Measurements from ENCODE around the gene ETS1.

Gene ETS1

GRCh38 chr11:128484172-128484571 is 103.2 kb downstream of the ETS1 start:
- DNase-seq (ENCODE audit: low read depth in 2 of 2) = no peak

DNA sequence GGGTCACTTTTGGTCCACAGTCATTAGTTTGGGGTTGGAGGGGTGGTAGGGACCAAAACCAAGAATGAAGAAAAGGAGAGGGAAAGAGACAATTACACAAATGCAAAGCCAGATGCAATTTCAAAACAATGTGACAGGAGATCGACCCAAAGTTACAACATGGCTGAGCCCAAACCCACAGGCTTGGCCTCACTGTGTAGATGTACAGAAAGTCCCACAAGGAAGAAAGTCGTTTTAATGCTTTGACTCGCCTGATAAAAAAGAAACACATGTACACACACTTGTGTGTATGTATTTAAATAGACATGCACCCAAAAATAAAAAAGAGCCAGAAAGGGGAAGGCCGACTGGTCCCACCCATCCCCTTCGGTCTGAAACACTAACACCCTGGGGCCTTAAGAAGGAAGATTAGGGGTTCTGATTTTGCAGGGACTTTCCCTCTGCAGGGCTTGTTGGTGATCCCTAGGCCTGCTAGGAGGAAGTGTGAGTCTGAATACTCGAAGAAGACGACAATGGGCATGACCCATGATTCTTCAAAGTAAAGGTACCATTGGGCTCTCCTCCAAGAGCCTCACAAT is 104.1 kb downstream of the ETS1 start:
- DNase-seq (ENCODE audit: low read depth in 2 of 2) = no peak

DNA sequence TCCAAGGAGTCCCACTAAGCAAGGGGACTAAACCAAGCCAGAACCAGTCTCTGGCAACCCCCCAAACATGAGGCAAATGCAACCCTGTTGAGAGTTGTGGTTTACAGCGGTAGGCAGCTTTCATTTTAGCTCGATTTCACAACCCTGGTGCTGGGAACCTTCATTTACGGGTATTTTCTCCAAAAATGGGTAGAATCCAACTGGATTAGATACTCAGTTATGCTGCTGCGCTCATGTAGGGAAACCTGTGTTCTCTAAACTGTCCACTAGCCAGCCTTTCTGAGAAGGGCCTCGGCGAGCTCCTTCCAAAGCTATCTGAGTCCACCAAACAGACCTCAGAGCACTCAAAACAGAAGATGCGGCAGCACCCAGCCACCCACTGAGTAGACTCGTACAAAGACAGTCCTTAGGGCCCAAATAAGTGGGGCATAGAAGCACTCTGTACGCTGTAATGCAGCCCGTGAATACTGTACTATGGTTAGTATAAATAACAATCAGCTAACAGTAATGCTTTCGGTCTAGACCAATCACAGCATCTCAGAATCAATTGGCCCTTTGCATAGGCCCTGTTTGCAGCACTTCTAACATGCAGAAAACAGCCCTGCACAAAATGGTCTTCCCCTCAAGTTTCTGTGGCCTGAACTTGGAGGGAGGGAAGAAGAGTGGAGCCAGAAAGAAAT is 104.7 kb downstream of the ETS1 start:
- DNase-seq (ENCODE audit: low read depth in 2 of 2) = no peak

- no peak for DNase-seq (ENCODE audit: low read depth in 2 of 2)
Measured at GRCh38 chr11:128482092-128482491, 105.3 kb downstream of the ETS1 start.

GRCh38 chr11:128481135-128481534 is 106.2 kb downstream of the ETS1 start:
- DNase-seq (ENCODE audit: low read depth in 2 of 2) = no peak

DNA sequence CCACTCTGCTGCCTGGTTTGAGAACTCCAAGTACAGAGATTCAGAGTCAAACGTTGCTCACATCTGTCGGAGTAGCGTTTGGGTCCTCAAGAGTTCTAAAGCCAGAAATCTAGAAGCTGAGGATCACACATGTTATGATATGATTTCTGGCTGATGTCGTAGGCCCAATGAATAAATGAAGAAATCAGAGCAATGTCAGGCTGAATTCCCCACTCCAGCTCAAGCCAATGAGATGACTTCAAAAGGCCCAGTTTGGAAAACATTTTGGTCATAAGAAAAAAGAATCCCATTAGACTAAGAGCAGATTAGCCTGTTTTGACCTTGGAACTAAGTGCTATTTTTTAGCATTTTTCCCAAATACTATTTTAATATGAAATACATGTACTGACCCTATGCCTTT is 106.7 kb downstream of the ETS1 start:
- no peak for DNase-seq (ENCODE audit: low read depth in 2 of 2)

DNA sequence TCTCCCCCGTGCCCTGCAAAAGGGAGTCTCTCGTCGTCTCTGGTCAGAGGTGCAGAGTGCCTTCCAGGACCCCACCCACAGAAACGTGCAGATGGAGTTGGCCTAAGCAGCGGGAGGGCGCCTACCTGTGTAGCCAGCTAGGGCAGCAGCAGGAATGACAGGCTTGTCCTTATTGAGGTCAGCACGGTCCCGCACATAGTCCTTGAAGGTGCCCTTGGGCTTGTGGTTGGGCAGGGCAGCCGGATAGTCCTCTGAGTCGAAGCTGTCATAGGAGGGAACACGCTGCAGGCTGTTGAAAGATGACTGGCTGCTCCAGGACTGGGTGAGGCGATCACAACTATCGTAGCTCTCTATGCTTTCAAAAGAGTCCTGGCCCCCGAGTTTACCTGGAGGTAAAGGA is 107.3 kb downstream of the ETS1 start:
- DNase-seq (ENCODE audit: low read depth in 2 of 2) = no peak

GRCh38 chr11:128479144-128479543 is 108.2 kb downstream of the ETS1 start:
- DNase-seq (ENCODE audit: low read depth in 2 of 2) = no peak

GRCh38 chr11:128478305-128478704 is 109.1 kb downstream of the ETS1 start:
- DNase-seq (ENCODE audit: low read depth in 2 of 2) = no peak

- no peak for DNase-seq (ENCODE audit: low read depth in 2 of 2)
Measured at GRCh38 chr11:128477811-128478210, 109.5 kb downstream of the ETS1 start.

- no peak for DNase-seq (ENCODE audit: low read depth in 2 of 2)
Measured at GRCh38 chr11:128477278-128477677, 110.1 kb downstream of the ETS1 start.

DNA sequence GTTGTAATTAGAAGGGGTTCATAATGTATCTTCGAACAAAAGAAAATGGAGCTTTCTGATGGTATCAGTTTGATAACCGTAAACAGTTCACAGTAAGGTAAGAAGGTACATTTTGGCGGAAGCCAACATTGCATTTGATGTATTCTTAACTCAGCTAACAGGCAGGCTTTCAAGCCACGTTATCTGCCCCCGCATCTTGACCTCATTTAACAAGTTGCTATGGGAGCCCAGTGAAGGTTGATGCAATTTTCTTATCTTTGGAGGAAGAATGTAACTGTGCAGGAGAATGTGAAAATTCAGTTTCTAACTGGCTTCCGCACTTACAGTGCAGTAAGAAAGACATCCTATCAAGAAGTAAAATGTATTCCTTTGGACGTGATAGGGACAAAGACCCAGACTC is 110.6 kb downstream of the ETS1 start:
- DNase-seq (ENCODE audit: low read depth in 2 of 2) = no peak

- DNase-seq (ENCODE audit: low read depth in 2 of 2) = no peak
Measured at GRCh38 chr11:128476049-128476448, 111.3 kb downstream of the ETS1 start.

DNA sequence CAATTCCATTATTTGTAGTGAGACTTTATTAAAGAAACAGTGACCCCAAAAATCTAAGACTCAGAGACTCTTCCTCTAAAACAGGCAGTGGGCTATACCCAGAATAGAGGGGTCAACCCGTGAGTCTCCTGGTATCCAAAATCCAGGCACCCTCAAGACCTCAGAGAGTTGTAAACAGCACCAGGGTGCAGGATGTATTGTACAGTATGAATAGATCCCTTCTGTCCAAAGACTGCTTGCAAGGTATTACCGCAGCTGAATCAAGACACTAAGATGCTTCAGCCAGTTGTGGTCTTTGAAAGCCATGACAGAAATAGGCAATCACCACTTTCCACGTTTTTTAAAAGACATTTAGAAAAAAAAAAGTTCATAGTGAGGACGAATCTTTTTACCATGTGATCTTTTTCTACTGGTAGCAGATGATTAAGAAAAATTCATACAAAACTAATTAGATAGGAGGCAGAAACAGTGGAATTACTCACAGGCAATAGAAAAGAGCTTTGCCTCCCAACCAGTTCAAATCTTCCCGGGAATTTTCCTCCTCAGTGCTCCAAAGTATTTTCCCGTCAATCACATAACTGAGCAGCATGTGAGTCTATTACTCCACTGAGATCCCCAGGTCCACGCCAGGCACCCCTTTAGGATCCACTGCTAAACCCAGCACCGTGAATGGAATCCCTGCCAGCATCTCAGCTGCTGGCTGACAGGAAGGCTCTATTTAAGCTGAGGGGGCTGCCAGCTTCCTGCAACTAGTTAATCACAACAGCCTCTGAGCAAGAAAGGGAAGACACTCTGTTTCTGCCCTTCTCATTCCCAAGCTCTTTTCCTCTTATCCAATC is 113.1 kb downstream of the ETS1 start:
- DNase-seq (ENCODE audit: low read depth in 2 of 2) = no peak

DNA sequence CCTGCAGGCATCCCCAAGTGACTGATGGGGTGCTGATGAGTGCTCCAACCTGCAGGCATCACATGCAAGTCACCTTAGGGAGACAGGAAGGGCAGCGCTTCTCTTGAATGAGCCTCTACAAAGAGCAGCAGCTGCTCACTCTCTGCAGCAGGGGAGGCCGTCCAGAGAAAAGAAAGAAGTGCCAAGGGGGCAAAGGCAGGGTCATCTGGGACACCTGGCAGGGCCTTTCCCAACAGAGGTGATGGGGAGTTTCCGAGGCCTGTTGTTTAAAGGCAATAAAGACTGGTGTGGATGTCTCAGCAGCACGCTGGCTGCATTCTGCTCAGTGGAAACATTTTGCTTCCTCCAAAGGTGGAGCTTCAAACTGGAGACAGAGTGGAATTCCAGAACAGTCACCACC is 113.7 kb downstream of the ETS1 start:
- no peak for DNase-seq (ENCODE audit: low read depth in 2 of 2)

- DNase-seq (ENCODE audit: low read depth in 2 of 2) = no peak
Measured at GRCh38 chr11:128472128-128473089, 114.9 kb downstream of the ETS1 start.

- DNase-seq (ENCODE audit: low read depth in 2 of 2) = no peak
Measured at GRCh38 chr11:128471138-128471661, 116.2 kb downstream of the ETS1 start.

DNA sequence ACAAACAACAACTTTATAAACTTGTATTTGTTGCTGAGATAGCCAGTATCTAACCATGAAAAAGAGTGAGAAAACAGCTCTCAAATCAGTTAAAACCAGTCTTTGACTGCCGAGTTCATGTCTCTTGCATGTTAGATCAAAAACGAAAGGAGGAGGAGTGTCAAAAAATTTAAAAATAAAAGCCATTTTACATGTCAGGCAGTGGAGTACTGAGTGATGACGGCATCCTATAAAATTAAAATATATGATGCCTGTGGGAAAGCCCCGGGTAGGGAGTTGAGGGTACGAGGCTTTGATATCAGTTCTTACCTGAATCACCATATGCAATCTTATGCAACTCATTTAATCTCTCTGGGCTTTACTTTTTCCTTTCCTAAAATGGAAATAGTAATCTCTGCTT is 117.3 kb downstream of the ETS1 start:
- DNase-seq (ENCODE audit: low read depth in 2 of 2) = no peak

DNA sequence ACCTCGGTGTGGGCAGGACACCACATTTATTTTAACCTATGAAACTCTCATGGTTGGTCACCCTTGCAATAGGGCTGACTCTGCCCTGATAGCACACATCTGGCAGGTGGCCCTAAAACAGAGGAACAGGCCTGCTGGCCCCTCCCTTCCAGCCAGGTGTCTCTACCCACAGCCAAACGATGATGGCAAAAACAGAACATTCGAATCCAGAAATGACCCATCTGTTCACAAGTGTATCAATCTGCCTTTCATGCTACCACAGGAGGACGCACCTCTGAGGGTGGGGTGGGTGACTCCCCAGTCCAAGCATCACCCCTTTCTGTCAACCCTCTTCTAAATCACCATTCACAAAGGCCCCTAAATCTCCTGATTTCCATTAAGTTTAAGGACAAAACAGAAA is 118.1 kb downstream of the ETS1 start:
- DNase-seq (ENCODE audit: low read depth in 2 of 2) = no peak

GRCh38 chr11:128468111-128468510 is 119.2 kb downstream of the ETS1 start:
- no peak for DNase-seq (ENCODE audit: low read depth in 2 of 2)

DNA sequence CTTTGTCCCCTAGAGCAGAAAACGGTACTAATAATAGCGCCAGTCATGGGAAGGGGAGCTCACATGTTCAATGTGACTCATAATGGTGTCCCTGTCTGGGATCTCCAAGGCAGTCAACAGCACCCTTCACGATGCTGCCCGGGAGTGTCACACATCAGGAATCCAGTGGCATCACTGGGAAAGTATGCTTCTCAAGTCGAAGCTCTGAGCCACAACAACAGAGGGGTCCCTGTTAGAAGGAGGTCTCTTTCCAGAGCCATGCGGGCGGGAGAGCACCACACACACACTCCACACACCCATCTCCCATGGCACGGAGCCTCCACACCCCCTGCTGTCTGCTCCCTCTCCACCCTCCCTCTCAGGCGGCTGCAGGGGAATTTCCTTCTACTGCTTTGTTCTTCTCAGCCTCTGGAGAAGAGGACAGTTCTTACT is 119.7 kb downstream of the ETS1 start:
- DNase-seq (ENCODE audit: low read depth in 2 of 2) = no peak

- DNase-seq (ENCODE audit: low read depth in 2 of 2) = no peak
Measured at GRCh38 chr11:128467041-128467440, 120.3 kb downstream of the ETS1 start.

Measured in stimulated activated CD4-positive, alpha-beta T cell treated with anti-CD3 and anti-CD28 coated beads, Interleukin-15, amount 100 ng/mL, for 48 hours (primary cell).